AML-193 (cell line): ENCODE data around the gene S100P.
A peak's percentile ranks its signal among the peaks of the same experiment; 100 is the strongest.
"Not testable (repeated sequence)": the region's sequence is repeated elsewhere in the genome, so short reads cannot be mapped to it uniquely, and the experiment has no call there.

Experiments used
- DNase-seq, 2 experiments: peaks; one replicate each; lab custom pipeline; 2025; lab: John Stamatoyannopoulos, UW

S100P gene

GRCh38 chr4:6673191-6673659 lies 20.5 kb upstream of the S100P start:
- DNase-seq = not testable (repeated sequence)

GRCh38 chr4:6673660-6674499 lies 19.8 kb upstream of the S100P start:
- DNase-seq = peak; percentile 86 to 89

- DNase-seq = peak in 1 of 2 experiments; percentile 32
Observed at GRCh38 chr4:6674500-6675149, 19.1 kb upstream of the S100P start.

GRCh38 chr4:6676722-6677558 lies 16.7 kb upstream of the S100P start:
- no peak for DNase-seq

- no peak for DNase-seq
Observed at GRCh38 chr4:6680372-6681034, 13.2 kb upstream of the S100P start.

- DNase-seq = no peak
Observed at GRCh38 chr4:6681191-6681590, 12.5 kb upstream of the S100P start.

- peak; percentile 14 to 58 for DNase-seq
Observed at GRCh38 chr4:6682862-6683590, 10.7 kb upstream of the S100P start.

- no peak for DNase-seq
Observed at GRCh38 chr4:6684656-6685055, 9.0 kb upstream of the S100P start.

- DNase-seq = no peak
Observed at GRCh38 chr4:6686104-6686787, 7.4 kb upstream of the S100P start.

GRCh38 chr4:6687947-6688878 lies 5.5 kb upstream of the S100P start:
- no peak for DNase-seq

GRCh38 chr4:6688879-6689505 lies 4.7 kb upstream of the S100P start:
- DNase-seq = peak; percentile 32 to 37

GRCh38 chr4:6689506-6689960 lies 4.1 kb upstream of the S100P start:
- DNase-seq = no peak

- no peak for DNase-seq
Observed at GRCh38 chr4:6692379-6692778, 1.3 kb upstream of the S100P start.

- DNase-seq = no peak
Observed at GRCh38 chr4:6692806-6693205, 872 bp upstream of the S100P start.

- no peak for DNase-seq
Observed at GRCh38 chr4:6694177-6694901, 661 bp downstream of the S100P start.

GRCh38 chr4:6695660-6696610 lies 2.3 kb downstream of the S100P start:
- DNase-seq = no peak

GRCh38 chr4:6696611-6697010 lies 2.9 kb downstream of the S100P start:
- DNase-seq = no peak
